MG63 (cell line): ENCODE data around the gene SLA2. TPM values are rescaled to one million over a fixed set of nuclear protein-coding genes. Genes with fewer than 3 reads are reported as not detected.
A peak's percentile ranks its signal among the peaks of the same experiment; 100 is the strongest.
"Not testable (repeated sequence)": the region's sequence is repeated elsewhere in the genome, so short reads cannot be mapped to it uniquely, and the experiment has no call there.

Experiments used
- DNase-seq: peaks from one replicate; pipeline ENCODE4 v3.0.0-alpha.2; 2020
- H3K27me3 ChIP-seq: fragments of 250-450 bp; sonication (Bioruptor Pico); 2 replicates; pipeline ENCODE4 v1.5.1; 2020; ENCODE audit warnings: mild to moderate bottlenecking, moderate library complexity
- H3K36me3 ChIP-seq: fragments of 250-450 bp; sonication (Bioruptor Pico); 2 replicates; pipeline ENCODE4 v1.5.1; 2020; ENCODE audit warnings: mild to moderate bottlenecking, moderate library complexity
- H3K4me3 ChIP-seq: fragments of 250-450 bp; sonication (Bioruptor Pico); 2 replicates; pipeline ENCODE4 v1.5.1; 2020; ENCODE audit warnings: mild to moderate bottlenecking, moderate library complexity
- H3K9me3 ChIP-seq: fragments of 250-450 bp; sonication (Bioruptor Pico); 2 replicates; pipeline ENCODE4 v1.5.1; 2020; ENCODE audit warnings: mild to moderate bottlenecking, moderate library complexity
- total RNA-seq: library from RNA; depleted of rRNA; stranded (reverse); fragments of >200 nt; shearing (Covaris generic); gene quantifications from 2 replicates; pipeline ENCODE4 v1.2.3, GENCODE V29; 2014; ENCODE audit warnings: low replicate concordance

The SLA2 gene
- total RNA-seq, 1 experiment from 2014 or later: not detected

GRCh38 chr20:36629719-36630681, 16.0 kb downstream of the SLA2 start:
- Histone ChIP-seq H3K4me3 (no peak overlapping the region), H3K9me3 (no peaks in the 10 kb centered on the region), H3K27me3 (no peaks in the 10 kb centered on the region), H3K36me3 (no peaks in the 10 kb centered on the region)
- DNase-seq: no peak

GRCh38 chr20:36628076-36628475, 17.9 kb downstream of the SLA2 start:
- Histone ChIP-seq H3K9me3 (no peaks in the 10 kb centered on the region), H3K36me3 (no peaks in the 10 kb centered on the region)
- DNase-seq: no peak

GRCh38 chr20:36624944-36625324, 21.1 kb downstream of the SLA2 start:
- Histone ChIP-seq H3K27me3 (no peaks in the 10 kb centered on the region), H3K4me3 (no peak overlapping the region), H3K36me3 (no peaks in the 10 kb centered on the region), H3K9me3 (no peaks in the 10 kb centered on the region)
- no peak for DNase-seq

More at GRCh38 chr20:36628076-36628475, 17.9 kb downstream of the SLA2 start:
- Histone ChIP-seq H3K4me3 (no peak overlapping the region), H3K27me3 (no peaks in the 10 kb centered on the region)

GRCh38 chr20:36624068-36624943, 21.7 kb downstream of the SLA2 start:
- Histone ChIP-seq H3K9me3 (no peaks in the 10 kb centered on the region), H3K4me3 (no peak overlapping the region), H3K36me3 (no peaks in the 10 kb centered on the region), H3K27me3 (no peaks in the 10 kb centered on the region)
- no peak for DNase-seq

- Histone ChIP-seq H3K9me3 (no peaks in the 10 kb centered on the region), H3K36me3 (no peaks in the 10 kb centered on the region), H3K4me3 (no peak overlapping the region), H3K27me3 (no peaks in the 10 kb centered on the region)
- DNase-seq: no peak
These were observed 22.6 kb downstream of the SLA2 start for GRCh38 chr20:36623444-36623843.

GRCh38 chr20:36620917-36621316, 25.1 kb downstream of the SLA2 start:
- no peaks in the 10 kb centered on the region for H3K27me3 ChIP-seq
- H3K9me3 ChIP-seq: no peaks in the 10 kb centered on the region
- H3K36me3 ChIP-seq: no peaks in the 10 kb centered on the region
- no peak overlapping the region for H3K4me3 ChIP-seq
- DNase-seq: no peak

- Histone ChIP-seq H3K36me3 (peaks cover 40% of the 10 kb centered on the region), H3K27me3 (no peaks in the 10 kb centered on the region), H3K9me3 (no peaks in the 10 kb centered on the region), H3K4me3 (no peak overlapping the region)
- peak; percentile 75 for DNase-seq
These were observed 31.0 kb downstream of the SLA2 start for GRCh38 chr20:36614781-36615557.

- no peak for DNase-seq
- peaks cover 49% of the 10 kb centered on the region for H3K36me3 ChIP-seq
- no peak overlapping the region for H3K4me3 ChIP-seq
- H3K27me3 ChIP-seq: no peaks in the 10 kb centered on the region
- no peaks in the 10 kb centered on the region for H3K9me3 ChIP-seq
These were observed 32.0 kb downstream of the SLA2 start for GRCh38 chr20:36613974-36614373.

- no peaks in the 10 kb centered on the region for H3K27me3 ChIP-seq
- H3K36me3 ChIP-seq: peaks cover 60% of the 10 kb centered on the region
- H3K9me3 ChIP-seq: no peaks in the 10 kb centered on the region
- no peak for DNase-seq
- H3K4me3 ChIP-seq: no peak overlapping the region
These were observed 34.4 kb downstream of the SLA2 start for GRCh38 chr20:36611625-36612024.

- not testable (repeated sequence) for DNase-seq, H3K27me3 ChIP-seq, H3K4me3 ChIP-seq, H3K9me3 ChIP-seq
- peaks cover 51% of the 10 kb centered on the region for H3K36me3 ChIP-seq
These were observed 37.6 kb downstream of the SLA2 start for GRCh38 chr20:36608388-36608728.

- no peak for DNase-seq
- peaks cover 45% of the 10 kb centered on the region for H3K36me3 ChIP-seq
- H3K4me3 ChIP-seq: no peak overlapping the region; the same call in 1 of the 2 replicates
- H3K9me3 ChIP-seq: no peaks in the 10 kb centered on the region
- H3K27me3 ChIP-seq: no peaks in the 10 kb centered on the region
These were observed 38.2 kb downstream of the SLA2 start for GRCh38 chr20:36607586-36608387.

GRCh38 chr20:36606158-36607066, 39.6 kb downstream of the SLA2 start:
- Histone ChIP-seq H3K4me3 (peak overlapping the region; percentile 92), H3K27me3 (no peaks in the 10 kb centered on the region), H3K36me3 (peaks cover 31% of the 10 kb centered on the region), H3K9me3 (no peaks in the 10 kb centered on the region)
- peak; percentile 31 for DNase-seq

GRCh38 chr20:36605399-36606157, 40.4 kb downstream of the SLA2 start, which contains the start of gene RAB5IF:
TSS of gene RAB5IF (plus strand) at chr20:36605779. CDS start at chr20:36605952, 173 bp downstream.
- Histone ChIP-seq H3K9me3 (no peaks in the 10 kb centered on the region), H3K4me3 (peak within 1 kb of the TSS; percentile 92), H3K36me3 (peaks cover 25% of the 10 kb centered on the region), H3K27me3 (no peaks in the 10 kb centered on the region)
- peak; percentile 99 for DNase-seq

GRCh38 chr20:36604952-36605398, 41.0 kb downstream of the SLA2 start:
- DNase-seq: peak; percentile 11
- H3K4me3 ChIP-seq: peak overlapping the region; percentile 92
- no peaks in the 10 kb centered on the region for H3K9me3 ChIP-seq
- 0 out of 2 replicates have a peak, but pooled peaks cover 2% of the 10 kb centered on the region for H3K27me3 ChIP-seq
- H3K36me3 ChIP-seq: peaks cover 20% of the 10 kb centered on the region
